GM12891 (cell line): ENCODE results near the gene CAMTA1.

Experiments
- DNase-seq: peaks from one replicate; pipeline ENCODE4 v3.0.0; 2011; ENCODE audit warnings: low spot score; ENCODE audit not compliant: insufficient read length
- FAIRE-seq: peaks from 2 replicates; lab custom pipeline; 2011; peaks lifted over from hg19 to GRCh38; lab: Jason Lieb, UNC
- PAX5 ChIP-seq: IDR thresholded peaks from 2 replicates; pipeline ENCODE4 v1.6.1; 2011; ENCODE audit warnings: low read length, moderate library complexity, mild to moderate bottlenecking; ENCODE audit not compliant: insufficient read depth, severe bottlenecking
- POLR2A ChIP-seq: IDR thresholded peaks from 2 replicates; pipeline ENCODE4 v1.6.1; 2011; ENCODE audit warnings: low read depth, low read length, control low read depth
- POLR2AphosphoS5 ChIP-seq: IDR thresholded peaks from 2 replicates; pipeline ENCODE4 v1.6.1; 2011; ENCODE audit warnings: low read depth, low read length, control low read depth
- POU2F2 ChIP-seq: IDR thresholded peaks from 2 replicates; pipeline ENCODE4 v1.6.1; 2011; ENCODE audit warnings: low read depth, mild to moderate bottlenecking, control low read depth, low read length, moderate library complexity
- SPI1 ChIP-seq: IDR thresholded peaks from 2 replicates; pipeline ENCODE4 v1.6.1; 2011; ENCODE audit warnings: low read depth, low read length, control low read depth
- TAF1 ChIP-seq: IDR thresholded peaks from 2 replicates; pipeline ENCODE4 v1.6.1; 2011; ENCODE audit warnings: low read depth, low read length, control low read depth

CAMTA1 gene

GRCh38 chr1:7587773-7588456 lies 802.7 kb downstream of the CAMTA1 start:
- FAIRE-seq (no peak), DNase-seq (no peak)
- TF ChIP-seq POU2F2 (no peak), PAX5 (no peak), POLR2A (no peak), SPI1 (no peak), TAF1 (no peak), POLR2AphosphoS5 (no peak)

DNA sequence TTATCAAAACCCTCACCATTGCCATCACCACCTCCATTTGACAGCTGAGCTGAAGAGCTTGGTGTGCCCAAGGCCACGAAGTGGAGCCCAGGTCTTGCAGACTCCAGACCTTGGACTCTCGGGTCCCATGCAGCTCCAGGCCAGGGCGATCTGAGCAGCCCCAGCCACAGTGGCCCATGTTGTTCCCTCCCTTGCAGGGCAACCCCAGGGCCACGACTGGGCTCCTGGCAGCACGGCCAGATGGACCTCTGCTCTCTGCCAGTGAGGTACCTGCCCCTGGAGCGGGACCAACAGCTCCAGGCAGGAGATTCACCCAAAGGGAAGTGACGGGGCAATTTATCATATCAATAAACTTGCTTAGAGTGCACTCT lies 803.2 kb downstream of the CAMTA1 start:
- FAIRE-seq (no peak), DNase-seq (no peak)
- TF ChIP-seq POLR2A (no peak), TAF1 (no peak), SPI1 (no peak), PAX5 (no peak), POLR2AphosphoS5 (no peak), POU2F2 (no peak)

DNA sequence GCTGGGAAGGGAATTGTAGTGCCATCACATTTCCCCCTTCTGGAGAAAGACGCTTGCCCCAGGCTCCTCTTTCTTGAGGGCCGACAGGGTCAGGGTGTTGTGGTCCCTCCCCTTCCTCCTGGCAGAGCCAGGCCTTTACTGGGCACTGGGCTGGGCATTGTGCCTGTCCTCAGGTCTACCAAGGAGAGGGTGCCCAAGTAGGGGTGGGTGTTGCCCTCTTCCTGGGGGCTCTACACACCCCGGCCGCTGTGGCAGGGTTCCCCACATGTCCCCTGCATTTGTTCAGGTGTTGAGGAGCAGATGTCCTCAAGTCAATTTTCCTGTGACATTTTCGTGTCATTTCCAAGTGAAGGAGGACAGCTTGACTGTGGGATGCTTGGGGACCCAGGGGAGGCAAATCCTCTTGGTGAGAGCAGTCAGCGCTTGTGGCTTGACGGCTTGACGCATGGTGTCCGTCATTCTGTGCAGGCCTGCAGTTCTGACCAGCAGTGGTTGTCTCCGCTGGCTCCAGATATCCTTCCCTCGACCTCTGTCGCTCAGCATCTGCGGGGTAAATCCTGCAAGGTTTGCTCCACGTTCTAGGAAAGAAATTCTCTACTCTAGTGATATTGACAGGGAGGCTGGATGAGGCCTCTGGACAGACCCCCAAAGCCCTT lies 804.0 kb downstream of the CAMTA1 start:
- DNase-seq, result no peak
- TF ChIP-seq SPI1, result no peak
- TF ChIP-seq POU2F2, result no peak
- TF ChIP-seq PAX5, result no peak
- TF ChIP-seq TAF1, result no peak
- no peak for TF ChIP-seq POLR2AphosphoS5
- TF ChIP-seq POLR2A, result no peak
- no peak for FAIRE-seq

GRCh38 chr1:7589774-7590425 lies 804.6 kb downstream of the CAMTA1 start:
- no peak for DNase-seq
- FAIRE-seq, result no peak

GRCh38 chr1:7590426-7590790 lies 805.2 kb downstream of the CAMTA1 start:
- FAIRE-seq, result no peak
- no peak for TF ChIP-seq POLR2AphosphoS5
- TF ChIP-seq POU2F2, result no peak
- TF ChIP-seq TAF1, result no peak
- DNase-seq, result no peak

More at GRCh38 chr1:7589774-7590425, 804.6 kb downstream of the CAMTA1 start:
- TF ChIP-seq POLR2AphosphoS5 (no peak), TAF1 (no peak), POLR2A (no peak), PAX5 (no peak), POU2F2 (no peak), SPI1 (no peak)

DNA sequence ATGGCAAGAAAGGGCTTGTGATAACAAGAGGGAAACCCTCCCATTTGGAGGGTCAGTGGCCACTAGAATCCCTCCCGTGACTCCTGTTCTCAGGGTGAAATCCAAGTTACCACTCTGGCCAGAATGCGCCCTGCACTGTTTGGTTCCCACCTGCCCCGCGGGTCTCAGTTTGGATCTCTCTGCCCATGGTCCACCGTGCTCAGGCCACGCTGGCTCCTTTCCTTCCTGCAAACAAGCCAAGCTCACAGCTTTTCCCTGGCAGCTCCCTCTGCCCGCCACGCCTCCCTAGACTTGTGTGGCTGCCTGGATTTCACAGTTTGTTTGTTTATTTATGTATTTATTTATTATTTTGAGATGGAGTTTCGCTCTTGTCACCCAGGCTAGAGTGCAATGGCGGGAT lies 806.3 kb downstream of the CAMTA1 start:
- DNase-seq, result no peak
- FAIRE-seq, result no peak
- TF ChIP-seq POLR2A (no peak), SPI1 (no peak), PAX5 (no peak), POU2F2 (no peak), POLR2AphosphoS5 (no peak), TAF1 (no peak)

- DNase-seq (no peak), FAIRE-seq (no peak)
- TF ChIP-seq POLR2A (no peak), PAX5 (no peak), TAF1 (no peak), POLR2AphosphoS5 (no peak), SPI1 (no peak), POU2F2 (no peak)
Measured at GRCh38 chr1:7592120-7592798, 807.0 kb downstream of the CAMTA1 start.

DNA sequence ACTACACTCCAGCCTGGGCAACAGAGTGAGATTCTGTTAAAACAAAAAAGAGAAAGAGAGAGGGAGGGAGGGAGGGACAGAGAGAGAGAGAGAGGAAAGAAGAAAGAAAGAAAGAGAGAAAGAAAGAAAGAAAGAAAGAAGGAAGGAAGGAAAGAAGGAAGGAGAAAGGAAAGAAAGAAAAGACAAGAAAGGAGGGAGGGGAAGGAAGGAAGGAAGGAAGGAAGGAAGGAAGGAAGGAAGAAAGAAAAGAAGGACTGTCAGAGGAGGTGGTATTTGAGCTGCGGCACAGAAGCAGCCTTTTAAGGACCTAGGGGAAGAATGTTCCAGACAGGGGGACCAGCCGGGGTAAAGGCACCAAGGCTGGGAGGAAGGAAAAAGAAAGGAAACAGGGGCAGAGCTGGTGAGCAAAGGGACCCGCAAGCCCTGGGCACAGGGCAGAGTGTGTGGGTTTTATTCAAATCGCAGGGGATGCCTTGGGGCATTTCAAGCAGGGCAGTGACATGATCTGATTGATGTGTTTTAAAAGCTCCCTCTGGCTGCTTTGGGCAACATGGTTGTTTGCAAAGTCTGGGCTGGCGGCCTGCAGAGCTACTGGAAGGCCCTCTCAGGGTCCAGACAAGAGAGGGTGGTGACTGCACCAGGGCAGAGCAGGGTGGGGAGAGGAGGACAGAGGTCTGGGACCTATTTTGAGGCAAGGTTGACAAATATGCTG lies 808.9 kb downstream of the CAMTA1 start:
- no peak for DNase-seq
- no peak for TF ChIP-seq POLR2AphosphoS5
- no peak for TF ChIP-seq POU2F2
- TF ChIP-seq POLR2A, result no peak
- no peak for TF ChIP-seq TAF1
- TF ChIP-seq SPI1, result no peak
- no peak for TF ChIP-seq PAX5
- FAIRE-seq, result no peak
